DND-41 (cell line): ENCODE results near the gene NCOA3.
"Not testable (repeated sequence)": the region's sequence is repeated elsewhere in the genome, so short reads cannot be mapped to it uniquely, and the experiment has no call there.

Experiments
- EZH2 ChIP-seq: IDR thresholded peaks from 3 replicates; pipeline ENCODE4 v1.6.1; 2012; ENCODE audit warnings: borderline replicate concordance, low read depth, mild to moderate bottlenecking, moderate library complexity, low read length, inconsistent platforms; ENCODE audit not compliant: severe bottlenecking
- TF ChIP-seq, protein P1 (sequence below): IDR thresholded peaks from 2 replicates; pipeline ENCODE4 v1.5.1; 2012; ENCODE audit warnings: borderline replicate concordance, low read length, moderate library complexity, mild to moderate bottlenecking; ENCODE audit not compliant: poor library complexity, severe bottlenecking; ENCODE audit errors: extremely low read depth

DNA sequence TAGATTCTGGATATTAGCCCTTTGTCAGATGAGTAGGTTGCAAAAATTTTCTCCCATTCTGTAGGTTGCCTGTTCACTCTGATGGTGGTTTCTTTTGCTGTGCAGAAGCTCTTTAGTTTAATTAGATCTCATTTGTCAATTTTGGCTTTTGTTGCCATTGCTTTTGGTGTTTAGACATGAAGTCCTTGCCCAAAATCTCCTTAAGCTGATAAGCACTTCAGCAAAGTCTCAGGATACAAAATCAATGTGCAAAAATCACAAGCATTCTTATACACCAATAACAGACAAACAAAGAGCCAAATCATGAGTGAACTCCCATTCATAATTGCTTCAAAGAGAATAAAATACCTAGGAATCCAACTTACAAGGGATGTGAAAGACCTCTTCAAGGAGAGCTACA, 52.6 kb downstream of the NCOA3 start:
- TF ChIP-seq, protein P1, sequence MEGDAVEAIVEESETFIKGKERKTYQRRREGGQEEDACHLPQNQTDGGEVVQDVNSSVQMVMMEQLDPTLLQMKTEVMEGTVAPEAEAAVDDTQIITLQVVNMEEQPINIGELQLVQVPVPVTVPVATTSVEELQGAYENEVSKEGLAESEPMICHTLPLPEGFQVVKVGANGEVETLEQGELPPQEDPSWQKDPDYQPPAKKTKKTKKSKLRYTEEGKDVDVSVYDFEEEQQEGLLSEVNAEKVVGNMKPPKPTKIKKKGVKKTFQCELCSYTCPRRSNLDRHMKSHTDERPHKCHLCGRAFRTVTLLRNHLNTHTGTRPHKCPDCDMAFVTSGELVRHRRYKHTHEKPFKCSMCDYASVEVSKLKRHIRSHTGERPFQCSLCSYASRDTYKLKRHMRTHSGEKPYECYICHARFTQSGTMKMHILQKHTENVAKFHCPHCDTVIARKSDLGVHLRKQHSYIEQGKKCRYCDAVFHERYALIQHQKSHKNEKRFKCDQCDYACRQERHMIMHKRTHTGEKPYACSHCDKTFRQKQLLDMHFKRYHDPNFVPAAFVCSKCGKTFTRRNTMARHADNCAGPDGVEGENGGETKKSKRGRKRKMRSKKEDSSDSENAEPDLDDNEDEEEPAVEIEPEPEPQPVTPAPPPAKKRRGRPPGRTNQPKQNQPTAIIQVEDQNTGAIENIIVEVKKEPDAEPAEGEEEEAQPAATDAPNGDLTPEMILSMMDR, result not testable (repeated sequence)
- not testable (repeated sequence) for TF ChIP-seq EZH2
